A549 (cell line): ENCODE measurements around the gene IL1RN. TPM values are rescaled to one million over a fixed set of nuclear protein-coding genes. Genes with fewer than 3 reads are reported as not detected.

Experiments
- ATAC-seq, 2 experiments: fragments of 200-7000 bp in 1 of 2; fragments of >200 bp in 1 of 2; cut with Nextera tagmentation in 1 of 2; cut with Tn5 transposase in 1 of 2; 3 replicates each; pipeline versions ENCODE4 v1.8.0 to v1.9.1; 2018 to 2020; ENCODE audit warnings: mild to moderate bottlenecking in 1 of 2, moderate library complexity in 1 of 2
- CTCF ChIA-PET: fragments of 300-600 bp; sonication (Branson Sonifier 250); formaldehyde crosslinking; extraction: SDS; loops from one replicate; lab custom pipeline; 2021; ENCODE audit warnings: antibody characterized with exemption, inconsistent platforms; lab: Yijun Ruan, JAX
- POLR2A ChIA-PET: fragments of 350-600 bp; formaldehyde crosslinking; extraction: SDS; loops from one replicate; lab custom pipeline; 2021; ENCODE audit warnings: antibody characterized with exemption, inconsistent platforms; lab: Yijun Ruan, JAX
- DNase-seq, 2 experiments: peaks; one replicate each; pipeline versions ENCODE4 v3.0.0 to v3.0.0-alpha.2; 2011 to 2016; ENCODE audit warnings: low read depth in 1 of 2, low spot score in 1 of 2
- FAIRE-seq: peaks from 2 replicates; lab custom pipeline; 2011; peaks lifted over from hg19 to GRCh38; lab: Jason Lieb, UNC
- H3K27ac ChIP-seq, 2 experiments: fragments of >200 bp; sonication (Bioruptor Twin); formaldehyde crosslinking; 3 replicates each; pipeline ENCODE4 v1.5.1; 2016 to 2017
- H3K4me1 ChIP-seq: fragments of >200 bp; sonication (Bioruptor Twin); formaldehyde crosslinking; 3 replicates; pipeline ENCODE4 v1.6.1; 2016
- H3K4me2 ChIP-seq: fragments of >200 bp; sonication (Bioruptor Twin); formaldehyde crosslinking; 3 replicates; pipeline ENCODE4 v1.6.1; 2016
- H3K4me3 ChIP-seq: fragments of >200 bp; sonication (Bioruptor Twin); formaldehyde crosslinking; 3 replicates; pipeline ENCODE4 v1.5.1; 2016
- H3K9me3 ChIP-seq: fragments of >200 bp; sonication (Bioruptor Twin); formaldehyde crosslinking; 3 replicates; pipeline ENCODE4 v1.6.1; 2016
- BHLHE40 ChIP-seq: IDR thresholded peaks from 2 replicates; pipeline ENCODE4 v1.6.1; 2012; ENCODE audit warnings: low read depth, low read length, inconsistent platforms
- CBX8 ChIP-seq: fragments of 200-600 bp; sonication (generic); IDR thresholded peaks from 2 replicates; pipeline ENCODE4 v1.6.1; 2016
- CHD2 ChIP-seq: fragments of 150-350 bp; IDR thresholded peaks from 2 replicates; pipeline ENCODE4 v1.6.1; 2014; ENCODE audit warnings: low read length; ENCODE audit not compliant: partially characterized antibody
- EP300 ChIP-seq, 2 experiments: fragments of >200 bp; sonication (Bioruptor Twin); formaldehyde crosslinking; IDR thresholded peaks; 2 replicates in 1 of 2; 3 replicates in 1 of 2; pipeline ENCODE4 v1.6.1; 2016 to 2017
- ESRRA ChIP-seq: fragments of 150-350 bp; IDR thresholded peaks from 2 replicates; pipeline ENCODE4 v1.6.1; 2014; ENCODE audit warnings: mild to moderate bottlenecking, low read length, borderline replicate concordance
- FOSB ChIP-seq: fragments of 250-450 bp; sonication (Bioruptor Pico); IDR thresholded peaks from 2 replicates; pipeline ENCODE4 v1.5.0; 2020; ENCODE audit warnings: mild to moderate bottlenecking, moderate library complexity
- FOSL2 ChIP-seq, 2 experiments: fragments of 450-650 bp in 1 of 2; fragments of >200 bp in 1 of 2; sonication (Bioruptor Twin) in 1 of 2; formaldehyde crosslinking; IDR thresholded peaks; 2 replicates each; pipeline versions ENCODE4 v1.5.0 to v1.6.1; 2016 to 2020; ENCODE audit warnings: mild to moderate bottlenecking in 1 of 2, moderate library complexity in 1 of 2
- FOXS1 ChIP-seq: fragments of 250-450 bp; sonication (Bioruptor Pico); IDR thresholded peaks from 2 replicates; pipeline ENCODE4 v1.5.0; 2020; ENCODE audit warnings: mild to moderate bottlenecking, moderate library complexity
- GATA3 ChIP-seq: IDR thresholded peaks from 2 replicates; pipeline ENCODE4 v1.6.1; 2012; ENCODE audit warnings: borderline replicate concordance
- HEYL ChIP-seq: fragments of 250-450 bp; sonication (Bioruptor Pico); IDR thresholded peaks from 2 replicates; pipeline ENCODE4 v1.8.0; 2021; ENCODE audit warnings: mild to moderate bottlenecking, moderate library complexity
- HOXA7 ChIP-seq: fragments of 250-450 bp; sonication (Bioruptor Pico); IDR thresholded peaks from 2 replicates; pipeline ENCODE4 v1.5.0; 2020; ENCODE audit warnings: mild to moderate bottlenecking, moderate library complexity
- JUN ChIP-seq, 2 experiments: fragments of >200 bp; sonication (Bioruptor Twin); formaldehyde crosslinking; IDR thresholded peaks; 2 replicates in 1 of 2; 3 replicates in 1 of 2; pipeline ENCODE4 v1.6.1; 2016 to 2017
- JUNB ChIP-seq: fragments of >200 bp; sonication (Bioruptor Twin); formaldehyde crosslinking; IDR thresholded peaks from 2 replicates; pipeline ENCODE4 v1.6.1; 2016
- KDM1A ChIP-seq: fragments of 200-600 bp; sonication (generic); IDR thresholded peaks from 2 replicates; pipeline ENCODE4 v1.6.1; 2016; ENCODE audit warnings: low read depth, mild to moderate bottlenecking
- MYC ChIP-seq: IDR thresholded peaks from 2 replicates; pipeline ENCODE4 v1.6.1; 2012; ENCODE audit warnings: mild to moderate bottlenecking, inconsistent platforms, low read length, improper control_type of control experiment, borderline replicate concordance
- NFE2L2 ChIP-seq: fragments of 150-350 bp; conservative IDR thresholded peaks from 2 replicates; pipeline ENCODE4 v1.6.1; 2014; ENCODE audit warnings: low read length
- NR3C1 ChIP-seq: fragments of >200 bp; sonication (Bioruptor Twin); formaldehyde crosslinking; IDR thresholded peaks from 3 replicates; pipeline ENCODE4 v1.6.1; 2017
- RAD21 ChIP-seq, 2 experiments: fragments of >200 bp in 1 of 2; sonication (Bioruptor Twin) in 1 of 2; formaldehyde crosslinking in 1 of 2; IDR thresholded peaks in 1 of 2; conservative IDR thresholded peaks in 1 of 2; 2 replicates in 1 of 2; 3 replicates in 1 of 2; pipeline ENCODE4 v1.6.1; 2012 to 2018; ENCODE audit warnings: inconsistent platforms in 1 of 2
- REST ChIP-seq: fragments of 200-600 bp; sonication (generic); IDR thresholded peaks from 2 replicates; pipeline ENCODE4 v1.6.1; 2016; ENCODE audit warnings: antibody characterized with exemption, mild to moderate bottlenecking, moderate library complexity
- RFX5 ChIP-seq: fragments of 450-650 bp; IDR thresholded peaks from 2 replicates; pipeline ENCODE4 v1.7.1; 2014; ENCODE audit warnings: antibody characterized with exemption, mild to moderate bottlenecking, moderate library complexity
- SMC3 ChIP-seq: fragments of >200 bp; sonication (Bioruptor Twin); formaldehyde crosslinking; IDR thresholded peaks from 3 replicates; pipeline ENCODE4 v1.6.1; 2018; ENCODE audit warnings: inconsistent platforms
- SREBF2 ChIP-seq: fragments of 450-650 bp; IDR thresholded peaks from 2 replicates; pipeline ENCODE4 v1.6.1; 2014; ENCODE audit warnings: mild to moderate bottlenecking, moderate library complexity
- ZC3H11A ChIP-seq: fragments of 450-650 bp; IDR thresholded peaks from 2 replicates; pipeline ENCODE4 v1.6.1; 2014; ENCODE audit warnings: antibody characterized with exemption, mild to moderate bottlenecking
- ZNF302 ChIP-seq: fragments of 250-450 bp; sonication (Bioruptor Pico); IDR thresholded peaks from 2 replicates; pipeline ENCODE4 v1.9.0; 2021; ENCODE audit warnings: inconsistent platforms, mild to moderate bottlenecking, moderate library complexity
- WGBS: methylation state at CpG from one replicate; pipeline ENCODE4 v1.1.6; 2017; ENCODE audit errors: missing lambda C conversion rate; 5-methylcytosine and 5-hydroxymethylcytosine counted together
- polyA plus RNA-seq, 4 experiments: library from polyadenylated mRNA; depleted of rRNA in 3 of 4; stranded (reverse); fragments of >200 nt; fragmentation: RNase III in 1 of 4; extraction: RNeasy Plus Mini Kit Qiagen cat#74134 plus additional on column Dnase treatment in 1 of 4; gene quantifications; 2 replicates in 3 of 4; 3 replicates in 1 of 4; pipeline ENCODE4 v1.2.3, GENCODE V29; 2011 to 2017
- TF ChIP-seq, protein P1 (sequence below): fragments of >200 bp; sonication (Bioruptor Twin); formaldehyde crosslinking; IDR thresholded peaks from 3 replicates; pipeline ENCODE4 v1.5.1; 2016
- TF ChIP-seq, protein P2 (sequence below): fragments of 150-350 bp; IDR thresholded peaks from 2 replicates; pipeline ENCODE4 v1.6.1; 2014; ENCODE audit warnings: low read depth, mild to moderate bottlenecking, low read length

The IL1RN gene
- polyA plus RNA-seq, 2 of the 4 experiments (the other 2 are of a cell fraction) = 0.13 TPM; not detected in 1

GRCh38 chr2:113080134-113080533 lies 47.3 kb upstream of the IL1RN start:
- POLR2A ChIA-PET = interaction anchor here (1.6 kb wide), 1 partner anchor 119 kb away, joined by 7 read pairs; no protein-coding TSS in a partner anchor
- H3K4me1 ChIP-seq = peaks cover 3% of the 10 kb centered on the region; the same call in 1 of the 3 replicates

DNA sequence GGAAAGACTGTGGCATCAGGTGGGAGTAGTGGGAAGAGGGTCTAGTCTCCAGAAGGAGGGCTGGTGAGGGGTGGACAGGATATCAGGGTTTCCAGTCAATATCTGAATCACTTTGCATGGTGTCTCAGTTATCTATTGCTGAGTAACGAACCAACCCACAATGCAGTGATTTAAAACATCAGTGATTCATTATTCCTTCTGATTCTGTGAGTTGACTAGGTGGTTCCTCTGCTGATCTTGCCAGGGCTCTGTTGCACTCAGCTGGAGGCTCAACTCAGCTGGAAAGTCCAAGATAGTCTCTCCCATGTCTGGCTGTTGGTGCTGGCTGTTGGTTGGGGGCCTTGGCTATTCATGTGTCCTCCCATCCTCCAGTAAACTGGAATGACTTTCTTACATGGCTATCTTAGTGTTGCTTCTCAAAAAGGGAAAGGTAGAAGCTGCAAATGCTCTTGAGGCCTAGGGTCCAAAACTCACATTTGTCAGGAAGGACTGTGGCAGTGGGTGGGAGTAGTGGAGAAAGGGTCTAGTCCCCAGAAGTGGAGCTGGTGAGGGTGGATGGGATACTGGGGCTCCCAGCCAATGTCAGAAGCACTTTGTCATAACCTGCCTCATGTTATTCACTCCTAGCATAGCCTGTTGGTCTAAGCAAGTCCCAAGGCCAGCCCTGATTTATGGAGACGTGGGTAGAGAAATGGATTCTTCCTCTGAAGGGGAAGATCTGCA lies 45.7 kb upstream of the IL1RN start:
- POLR2A ChIA-PET = no interaction called here
- no peak overlapping the region for H3K27ac ChIP-seq
- H3K4me1 ChIP-seq = peaks cover 3% of the 10 kb centered on the region; the same call in 1 of the 3 replicates
- FAIRE-seq (no peak), DNase-seq (no peak), ATAC-seq (no peak)
- H3K4me3 ChIP-seq = no peak overlapping the region
- no peaks in the 10 kb centered on the region for H3K9me3 ChIP-seq
- CTCF ChIA-PET = interaction anchor here (0.9 to 12.9 kb wide), 10 partner anchors 40 to 332 kb away, joined by 3 to 150 read pairs (median 6); no protein-coding TSS in a partner anchor
- WGBS = 14% methylated on average over 2 of the region's 2 CpGs
- H3K4me2 ChIP-seq = no peak overlapping the region
- TF ChIP-seq RAD21 (conservative IDR thresholded peaks at IDR 0.05 in 1 of 2, IDR thresholded peaks at IDR 0.05 in 1 of 2) = no peak
- no peak for TF ChIP-seq FOXS1 (CRISPR knock-in tag)
- TF ChIP-seq SREBF2 = no peak
- no peak for TF ChIP-seq EP300 (IDR thresholded peaks at IDR 0.05)
- TF ChIP-seq RFX5 = no peak
- no peak for TF ChIP-seq HEYL (CRISPR knock-in tag)
- TF ChIP-seq KDM1A = no peak
- TF ChIP-seq NR3C1 = no peak
- no peak for TF ChIP-seq ZNF302
- TF ChIP-seq JUNB = no peak
- no peak for TF ChIP-seq CBX8

More at GRCh38 chr2:113080134-113080533, 47.3 kb upstream of the IL1RN start:
- H3K4me3 ChIP-seq = no peak overlapping the region
- CTCF ChIA-PET = interaction anchor here (0.6 to 12.9 kb wide), 34 partner anchors 10 to 328 kb away, joined by 3 to 150 read pairs (median 4); partner anchors contain the start of genes IL1F10 and IL36RN
- no peak for FAIRE-seq
- TF ChIP-seq SMC3 (peak; percentile 63), JUN (IDR thresholded peaks at IDR 0.05) (no peak), HOXA7 (CRISPR knock-in tag) (no peak), ZC3H11A (no peak), BHLHE40 (no peak), GATA3 (no peak), RFX5 (0 out of 2 replicates have a peak, but pooled peaks have one; percentile 21), EP300 (IDR thresholded peaks at IDR 0.05) (no peak), NFE2L2 (no peak), MYC (no peak), FOSL2 (IDR thresholded peaks at IDR 0.05) (no peak), FOSL2 (CRISPR knock-in tag; IDR thresholded peaks at IDR 0.05) (no peak), FOSB (CRISPR knock-in tag) (no peak), CHD2 (no peak), ESRRA (no peak), RAD21 (conservative IDR thresholded peaks at IDR 0.05 in 1 of 2, IDR thresholded peaks at IDR 0.05 in 1 of 2) (peak; percentile 86 to 88), REST (no peak)
- TF ChIP-seq, protein P1, sequence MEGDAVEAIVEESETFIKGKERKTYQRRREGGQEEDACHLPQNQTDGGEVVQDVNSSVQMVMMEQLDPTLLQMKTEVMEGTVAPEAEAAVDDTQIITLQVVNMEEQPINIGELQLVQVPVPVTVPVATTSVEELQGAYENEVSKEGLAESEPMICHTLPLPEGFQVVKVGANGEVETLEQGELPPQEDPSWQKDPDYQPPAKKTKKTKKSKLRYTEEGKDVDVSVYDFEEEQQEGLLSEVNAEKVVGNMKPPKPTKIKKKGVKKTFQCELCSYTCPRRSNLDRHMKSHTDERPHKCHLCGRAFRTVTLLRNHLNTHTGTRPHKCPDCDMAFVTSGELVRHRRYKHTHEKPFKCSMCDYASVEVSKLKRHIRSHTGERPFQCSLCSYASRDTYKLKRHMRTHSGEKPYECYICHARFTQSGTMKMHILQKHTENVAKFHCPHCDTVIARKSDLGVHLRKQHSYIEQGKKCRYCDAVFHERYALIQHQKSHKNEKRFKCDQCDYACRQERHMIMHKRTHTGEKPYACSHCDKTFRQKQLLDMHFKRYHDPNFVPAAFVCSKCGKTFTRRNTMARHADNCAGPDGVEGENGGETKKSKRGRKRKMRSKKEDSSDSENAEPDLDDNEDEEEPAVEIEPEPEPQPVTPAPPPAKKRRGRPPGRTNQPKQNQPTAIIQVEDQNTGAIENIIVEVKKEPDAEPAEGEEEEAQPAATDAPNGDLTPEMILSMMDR = peak; percentile 80
- TF ChIP-seq, protein P2, sequence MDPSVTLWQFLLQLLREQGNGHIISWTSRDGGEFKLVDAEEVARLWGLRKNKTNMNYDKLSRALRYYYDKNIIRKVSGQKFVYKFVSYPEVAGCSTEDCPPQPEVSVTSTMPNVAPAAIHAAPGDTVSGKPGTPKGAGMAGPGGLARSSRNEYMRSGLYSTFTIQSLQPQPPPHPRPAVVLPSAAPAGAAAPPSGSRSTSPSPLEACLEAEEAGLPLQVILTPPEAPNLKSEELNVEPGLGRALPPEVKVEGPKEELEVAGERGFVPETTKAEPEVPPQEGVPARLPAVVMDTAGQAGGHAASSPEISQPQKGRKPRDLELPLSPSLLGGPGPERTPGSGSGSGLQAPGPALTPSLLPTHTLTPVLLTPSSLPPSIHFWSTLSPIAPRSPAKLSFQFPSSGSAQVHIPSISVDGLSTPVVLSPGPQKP = no peak
- H3K27ac ChIP-seq = no peak overlapping the region
- 12% methylated on average over 8 of the region's 9 CpGs for WGBS
- DNase-seq = peak; percentile 31 to 32
- H3K9me3 ChIP-seq = no peaks in the 10 kb centered on the region
- no peak overlapping the region for H3K4me2 ChIP-seq
- peak; percentile 70 to 91; a peak in 5 of 6 replicates for ATAC-seq
